Chondrocyte (in vitro differentiated cells): Measurements from ENCODE around the gene RGR. TPM values are rescaled to one million over a fixed set of nuclear protein-coding genes. Genes with fewer than 3 reads are reported as not detected.

Experiments
- DNase-seq: peaks from one replicate; pipeline ENCODE4 v3.0.0; 2021; ENCODE audit warnings: mixed read lengths, low spot score
- H3K27ac Mint-ChIP-seq: one replicate; pipeline ENCODE4 v1.8.0; 2021; ENCODE audit warnings: mild to moderate bottlenecking, moderate library complexity, mixed read lengths; ENCODE audit not compliant: unreplicated experiment
- H3K27me3 Mint-ChIP-seq: 2 replicates; pipeline ENCODE4 v1.8.0; 2021; ENCODE audit warnings: low read depth, mixed read lengths
- H3K36me3 Mint-ChIP-seq: 2 replicates; pipeline ENCODE4 v1.8.0; 2021; ENCODE audit warnings: low read depth, mixed read lengths
- H3K4me1 Mint-ChIP-seq: 2 replicates; pipeline ENCODE4 v1.8.0; 2021; ENCODE audit warnings: low read depth, mild to moderate bottlenecking, mixed read lengths
- H3K4me3 Mint-ChIP-seq: one replicate; pipeline ENCODE4 v1.8.0; 2021; ENCODE audit warnings: mild to moderate bottlenecking, moderate library complexity, mixed read lengths; ENCODE audit not compliant: unreplicated experiment
- H3K9me3 Mint-ChIP-seq: 2 replicates; pipeline ENCODE4 v1.8.0; 2021; ENCODE audit warnings: low read depth, mixed read lengths
- total RNA-seq: library from RNA; stranded (reverse); gene quantifications from 3 replicates; pipeline ENCODE4 v1.2.1, GENCODE V29; 2021
- TF ChIP-seq, protein P1 (sequence below): fragments of 200-600 bp; sonication (generic); IDR thresholded peaks from 2 replicates; pipeline ENCODE4 v1.5.0; 2021; ENCODE audit warnings: antibody characterized with exemption, mild to moderate bottlenecking, moderate library complexity

Gene RGR
- total RNA-seq, 1 donor from 2014 or later: not detected

DNA sequence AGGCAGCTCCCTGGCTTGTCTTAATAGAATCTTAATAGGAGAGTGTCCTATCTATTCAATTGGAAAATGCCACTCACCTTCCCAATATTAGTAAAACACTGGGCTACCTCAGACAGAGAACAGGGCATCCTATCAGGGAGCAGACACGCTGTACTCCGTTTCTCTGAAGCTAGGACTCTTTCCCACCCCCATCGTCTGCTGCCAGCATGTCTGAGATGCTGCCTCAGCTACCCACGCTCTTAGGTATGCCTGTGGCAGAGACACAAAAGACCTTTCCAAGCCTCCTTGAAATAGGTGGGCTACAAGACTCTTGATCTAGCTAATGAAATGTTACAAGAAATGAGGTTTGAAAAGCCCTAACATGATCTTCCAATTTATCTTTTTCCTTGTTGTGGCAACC lies 17.0 kb upstream of the RGR start:
- no peak for DNase-seq
- H3K4me3 Mint-ChIP-seq: no peak overlapping the region
- peaks cover 30% of the 10 kb centered on the region for H3K27me3 Mint-ChIP-seq
- no peaks in the 10 kb centered on the region for H3K36me3 Mint-ChIP-seq
- no peaks in the 10 kb centered on the region for H3K4me1 Mint-ChIP-seq
- no peaks in the 10 kb centered on the region for H3K9me3 Mint-ChIP-seq
- no peak overlapping the region for H3K27ac Mint-ChIP-seq
- TF ChIP-seq, protein P1, sequence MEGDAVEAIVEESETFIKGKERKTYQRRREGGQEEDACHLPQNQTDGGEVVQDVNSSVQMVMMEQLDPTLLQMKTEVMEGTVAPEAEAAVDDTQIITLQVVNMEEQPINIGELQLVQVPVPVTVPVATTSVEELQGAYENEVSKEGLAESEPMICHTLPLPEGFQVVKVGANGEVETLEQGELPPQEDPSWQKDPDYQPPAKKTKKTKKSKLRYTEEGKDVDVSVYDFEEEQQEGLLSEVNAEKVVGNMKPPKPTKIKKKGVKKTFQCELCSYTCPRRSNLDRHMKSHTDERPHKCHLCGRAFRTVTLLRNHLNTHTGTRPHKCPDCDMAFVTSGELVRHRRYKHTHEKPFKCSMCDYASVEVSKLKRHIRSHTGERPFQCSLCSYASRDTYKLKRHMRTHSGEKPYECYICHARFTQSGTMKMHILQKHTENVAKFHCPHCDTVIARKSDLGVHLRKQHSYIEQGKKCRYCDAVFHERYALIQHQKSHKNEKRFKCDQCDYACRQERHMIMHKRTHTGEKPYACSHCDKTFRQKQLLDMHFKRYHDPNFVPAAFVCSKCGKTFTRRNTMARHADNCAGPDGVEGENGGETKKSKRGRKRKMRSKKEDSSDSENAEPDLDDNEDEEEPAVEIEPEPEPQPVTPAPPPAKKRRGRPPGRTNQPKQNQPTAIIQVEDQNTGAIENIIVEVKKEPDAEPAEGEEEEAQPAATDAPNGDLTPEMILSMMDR: no peak

DNA sequence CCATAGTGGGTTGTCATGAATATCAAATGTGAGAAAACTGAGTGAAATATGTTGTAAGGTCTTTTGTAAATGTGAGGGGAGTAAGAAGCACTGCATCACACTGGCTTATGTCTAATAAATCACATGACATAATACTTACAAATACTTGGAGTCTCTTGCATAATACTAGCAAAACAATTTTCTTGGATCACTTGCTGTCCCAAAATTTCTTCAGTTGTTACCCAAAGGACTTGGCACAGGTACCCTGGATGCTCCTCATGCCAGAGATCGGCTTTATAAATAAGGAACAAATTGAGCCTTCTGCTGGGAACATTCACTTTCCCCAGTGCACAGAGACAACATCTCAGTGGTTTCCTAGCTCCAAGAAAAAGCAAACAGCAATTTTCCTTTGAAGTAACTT lies 14.5 kb upstream of the RGR start:
- Mint-ChIP-seq H3K4me3 (no peak overlapping the region), H3K9me3 (no peaks in the 10 kb centered on the region), H3K36me3 (no peaks in the 10 kb centered on the region), H3K27ac (no peak overlapping the region), H3K4me1 (no peaks in the 10 kb centered on the region), H3K27me3 (peaks cover 28% of the 10 kb centered on the region)
- TF ChIP-seq, protein P1: no peak
- DNase-seq: no peak

DNA sequence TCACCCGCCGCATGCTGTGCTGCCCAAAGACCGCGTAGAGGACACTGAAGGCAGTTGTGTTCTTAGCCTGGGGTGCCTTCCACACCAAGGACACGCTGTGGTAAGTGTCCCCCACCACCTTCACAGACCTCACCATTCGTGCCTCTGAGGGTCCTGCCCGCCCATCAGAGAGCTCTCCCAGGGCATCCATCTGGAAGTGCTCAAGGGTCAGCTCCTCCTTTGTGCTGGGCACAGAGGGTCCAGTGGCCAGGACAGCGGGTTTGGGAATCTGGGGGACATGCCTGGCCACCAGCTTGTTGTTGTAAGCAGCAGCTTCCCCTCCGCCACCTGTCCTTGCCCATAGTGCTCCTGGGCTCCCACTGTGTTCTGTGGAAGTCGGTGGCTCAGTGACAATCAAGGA lies 12.5 kb upstream of the RGR start:
- no peaks in the 10 kb centered on the region for H3K36me3 Mint-ChIP-seq
- H3K4me1 Mint-ChIP-seq: no peaks in the 10 kb centered on the region
- H3K4me3 Mint-ChIP-seq: no peak overlapping the region
- H3K9me3 Mint-ChIP-seq: no peaks in the 10 kb centered on the region
- peaks cover 33% of the 10 kb centered on the region for H3K27me3 Mint-ChIP-seq
- no peak for DNase-seq
- TF ChIP-seq, protein P1: no peak
- no peak overlapping the region for H3K27ac Mint-ChIP-seq

DNA sequence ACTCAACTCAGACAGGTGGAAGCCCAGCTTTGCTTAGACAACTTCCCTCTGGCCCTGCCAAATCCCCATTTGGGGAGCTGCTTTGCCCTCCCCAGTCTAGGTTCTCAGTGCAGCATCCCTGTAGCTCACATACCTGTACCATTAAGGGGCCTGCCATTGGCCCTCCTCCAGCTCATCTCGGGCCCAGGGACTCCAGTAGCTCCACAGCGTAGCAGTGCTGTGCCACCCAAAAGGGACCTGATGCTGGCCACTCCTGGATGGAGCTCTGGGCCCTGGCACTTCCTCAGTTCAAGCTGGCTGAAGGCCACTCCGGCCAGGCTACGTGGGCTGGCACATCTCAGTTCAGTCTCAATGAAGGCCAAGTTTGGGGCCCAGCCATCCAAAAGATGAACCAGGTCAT lies 10.9 kb upstream of the RGR start:
- Mint-ChIP-seq H3K4me3 (no peak overlapping the region), H3K27ac (no peak overlapping the region), H3K36me3 (no peaks in the 10 kb centered on the region), H3K9me3 (no peaks in the 10 kb centered on the region), H3K4me1 (no peaks in the 10 kb centered on the region), H3K27me3 (peaks cover 32% of the 10 kb centered on the region)
- TF ChIP-seq, protein P1: no peak
- DNase-seq: no peak

DNA sequence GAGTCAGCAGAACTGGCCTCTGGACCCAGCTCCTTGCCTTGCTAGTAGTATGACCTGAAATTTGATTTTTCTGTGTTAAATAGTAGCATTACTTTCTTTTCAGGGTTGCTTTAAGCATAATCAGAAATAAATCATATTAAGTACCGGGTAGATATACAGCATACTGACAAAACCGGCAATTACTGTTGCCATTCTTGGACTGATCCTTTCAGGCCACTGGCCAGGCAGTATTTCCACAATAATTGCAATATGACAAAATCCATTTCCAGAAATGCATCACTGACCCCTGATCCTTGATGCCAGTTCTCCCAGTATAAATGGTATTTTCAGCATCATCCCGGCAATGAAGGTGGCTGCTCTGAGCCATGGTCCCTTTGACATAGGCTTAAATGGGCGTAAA lies 10.4 kb upstream of the RGR start:
- TF ChIP-seq, protein P1: no peak
- DNase-seq: no peak
- no peaks in the 10 kb centered on the region for H3K9me3 Mint-ChIP-seq
- H3K27me3 Mint-ChIP-seq: peaks cover 30% of the 10 kb centered on the region
- no peak overlapping the region for H3K4me3 Mint-ChIP-seq
- no peaks in the 10 kb centered on the region for H3K36me3 Mint-ChIP-seq
- no peaks in the 10 kb centered on the region for H3K4me1 Mint-ChIP-seq
- no peak overlapping the region for H3K27ac Mint-ChIP-seq
